Erythroblast (primary cell): ENCODE results near the gene TEKTIP1.

Experiments
- DNase-seq, 2 experiments: peaks; one replicate each; lab custom pipeline; 2025; lab: John Stamatoyannopoulos, UW
- GATA1 ChIP-seq: IDR thresholded peaks from 2 replicates; pipeline ENCODE4 v1.6.1; 2011; ENCODE audit warnings: low read depth, mild to moderate bottlenecking, control low read depth, low read length, moderate library complexity
- POLR2A ChIP-seq: IDR thresholded peaks from 2 replicates; pipeline ENCODE4 v1.6.1; 2011; ENCODE audit warnings: mild to moderate bottlenecking, low read length

The TEKTIP1 gene

DNA sequence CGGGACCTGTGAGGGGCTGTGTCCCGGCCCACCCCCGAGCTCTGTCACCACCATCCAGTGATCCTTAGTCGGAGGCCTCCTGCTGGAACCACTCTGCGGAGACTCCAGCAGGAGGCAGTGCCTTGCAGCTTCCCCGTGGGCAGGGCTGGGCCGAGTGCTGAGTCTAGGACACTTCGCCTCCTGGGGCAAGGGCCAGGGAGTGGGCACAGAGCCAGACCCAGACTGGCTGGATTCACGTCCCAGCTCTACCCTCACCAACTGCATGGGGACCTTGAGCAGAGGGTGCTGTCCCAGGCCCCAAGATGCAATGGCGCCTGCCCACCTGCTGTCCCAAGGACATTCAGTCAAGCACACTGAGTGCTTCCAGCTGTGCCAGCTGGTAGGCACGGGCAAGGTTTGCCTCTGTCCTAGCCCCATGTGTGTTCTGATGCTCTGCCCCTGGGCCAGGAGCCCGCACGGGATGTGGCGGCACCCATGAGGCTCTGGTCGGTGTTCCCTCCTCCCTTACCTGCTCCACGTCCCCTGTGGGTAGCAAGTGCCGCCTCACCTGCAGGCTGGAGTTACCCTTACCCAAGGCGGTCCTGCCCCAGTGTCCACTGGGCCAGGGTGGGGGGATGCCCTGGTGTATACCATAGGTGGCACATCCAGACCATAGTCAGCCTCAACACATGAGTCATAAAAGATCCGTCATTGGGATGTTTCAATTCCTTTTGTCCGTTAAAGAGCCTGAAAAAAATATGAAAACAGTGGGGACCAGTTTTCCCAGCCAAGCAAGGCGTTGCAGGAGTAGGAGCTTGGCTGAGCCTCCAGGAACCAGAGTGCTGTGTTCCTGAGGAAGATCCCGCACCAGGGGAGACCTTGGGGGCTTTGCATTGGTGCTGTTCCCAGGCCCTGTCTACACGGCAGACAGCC is 25.5 kb upstream of the TEKTIP1 start:
- TF ChIP-seq POLR2A (no peak), GATA1 (no peak)
- DNase-seq, result no peak

DNA sequence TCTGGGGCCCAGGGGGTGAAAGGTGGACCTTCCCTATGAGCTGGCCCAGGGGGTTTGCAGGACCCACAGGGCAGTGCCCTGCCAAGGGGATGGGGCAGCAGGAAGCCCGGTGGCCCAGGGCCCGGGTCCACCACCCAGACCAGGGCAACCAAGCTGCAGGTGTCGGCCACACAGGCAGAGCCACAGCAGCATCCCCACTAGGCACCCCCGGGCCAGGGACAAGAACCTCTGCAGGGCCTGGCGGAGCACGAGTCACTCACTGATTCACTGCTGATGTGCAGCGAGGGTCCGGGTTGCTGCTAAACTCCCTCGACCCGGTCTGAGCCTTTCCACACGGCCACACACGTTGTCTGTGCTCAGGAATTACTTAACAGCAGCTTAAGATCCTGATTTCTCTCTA is 24.0 kb upstream of the TEKTIP1 start:
- DNase-seq, result no peak

DNA sequence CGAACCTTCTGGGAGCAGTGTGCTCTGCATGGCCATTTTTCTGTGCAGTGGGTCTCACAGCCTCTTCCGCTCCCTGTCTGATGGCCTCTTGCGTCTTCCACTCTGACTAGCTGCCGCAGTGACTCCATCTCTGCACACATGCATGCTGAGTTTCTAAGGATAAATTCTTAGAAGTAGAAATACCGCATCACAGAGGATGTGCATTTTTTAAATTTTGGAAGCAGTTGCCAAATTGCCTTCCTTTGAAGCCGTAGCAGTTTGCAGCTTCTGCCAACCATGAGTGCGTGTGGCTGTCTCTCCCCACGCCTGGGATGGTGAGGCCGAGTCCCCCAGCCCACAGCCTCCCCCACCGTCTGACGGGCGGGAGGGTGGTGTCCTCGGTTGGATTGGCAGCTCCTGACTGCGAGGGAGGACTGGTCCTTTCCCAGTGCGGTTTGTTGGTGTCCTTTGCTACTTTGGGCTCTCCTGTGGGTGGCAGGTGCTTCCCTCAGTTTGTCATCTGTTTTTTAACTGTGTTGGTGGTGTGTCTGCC is 23.0 kb upstream of the TEKTIP1 start:
- no peak for DNase-seq

More for the DNA sequence above, 24.0 kb upstream of the TEKTIP1 start:
- TF ChIP-seq POLR2A, result no peak
- no peak for TF ChIP-seq GATA1

DNA sequence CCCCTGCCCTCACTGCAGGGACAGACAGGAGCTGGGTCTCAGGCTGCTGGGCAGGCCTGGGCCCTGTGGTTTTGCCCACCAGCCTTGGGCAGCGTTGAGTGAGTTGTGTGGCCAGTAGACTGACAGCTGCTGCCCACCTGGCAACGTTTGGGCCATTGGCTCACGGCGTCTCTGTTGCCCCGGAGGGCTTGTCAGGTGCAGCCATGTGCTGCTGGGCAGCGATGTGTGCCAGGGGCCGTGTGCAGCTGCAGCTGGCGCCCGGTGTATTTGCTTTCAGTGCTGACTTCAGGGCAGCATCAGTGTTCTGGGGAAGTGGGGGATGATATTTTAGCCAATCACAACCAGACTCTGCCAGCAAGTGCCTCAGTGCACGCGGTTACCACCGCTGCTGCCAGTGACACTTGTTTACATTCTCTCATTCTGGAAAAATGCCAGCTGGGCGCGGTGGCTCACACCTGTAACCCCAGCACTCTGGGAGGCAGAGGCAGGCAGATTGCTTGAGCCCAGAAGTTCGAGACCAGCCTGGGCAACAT is 22.2 kb upstream of the TEKTIP1 start:
- no peak for TF ChIP-seq POLR2A
- no peak for TF ChIP-seq GATA1
- DNase-seq, result no peak

More for the DNA sequence above, 23.0 kb upstream of the TEKTIP1 start:
- no peak for TF ChIP-seq GATA1

DNA sequence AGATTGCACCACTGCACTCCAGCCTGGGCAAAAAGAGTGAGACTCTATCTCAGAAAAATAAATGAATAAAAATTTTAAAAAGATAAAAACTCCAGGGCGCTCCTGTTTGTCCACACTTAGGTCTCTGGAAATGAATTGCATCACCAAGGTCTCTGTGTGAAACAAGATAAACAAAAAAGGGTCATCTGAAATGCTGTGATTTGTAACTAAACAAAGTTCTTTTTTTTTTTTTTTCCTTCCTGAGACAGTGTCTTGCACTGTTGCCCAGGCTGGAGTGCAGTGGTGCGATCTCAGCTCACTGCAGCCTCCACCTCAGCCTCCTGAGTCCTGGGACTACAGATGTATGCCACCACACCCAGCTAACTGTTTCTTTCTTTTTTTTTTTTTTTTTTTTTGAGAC is 21.3 kb upstream of the TEKTIP1 start:
- TF ChIP-seq GATA1 (no peak), POLR2A (no peak)

DNA sequence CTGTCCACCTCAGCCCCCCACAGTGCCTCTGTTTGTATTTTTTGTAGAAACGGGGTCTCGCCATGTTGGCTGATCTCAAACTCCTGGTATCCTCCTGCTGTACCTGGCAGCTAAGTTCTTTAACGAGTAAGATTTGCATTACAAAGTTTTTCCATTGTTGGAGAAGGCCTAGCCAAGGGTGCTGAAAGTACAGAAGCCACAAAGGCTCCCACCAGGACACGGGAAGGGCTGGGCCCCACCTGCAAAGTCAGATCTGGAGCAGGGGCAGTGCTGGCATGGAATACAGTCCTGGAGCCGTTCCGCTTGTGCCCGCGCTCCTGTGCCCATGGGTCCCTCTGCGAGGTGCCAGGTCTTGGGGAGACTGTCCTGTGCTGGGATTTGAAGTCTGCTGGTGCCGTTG is 20.7 kb upstream of the TEKTIP1 start:
- DNase-seq, result no peak
- TF ChIP-seq POLR2A (no peak), GATA1 (no peak)

More for the DNA sequence above, 21.3 kb upstream of the TEKTIP1 start:
- DNase-seq, result no peak

DNA sequence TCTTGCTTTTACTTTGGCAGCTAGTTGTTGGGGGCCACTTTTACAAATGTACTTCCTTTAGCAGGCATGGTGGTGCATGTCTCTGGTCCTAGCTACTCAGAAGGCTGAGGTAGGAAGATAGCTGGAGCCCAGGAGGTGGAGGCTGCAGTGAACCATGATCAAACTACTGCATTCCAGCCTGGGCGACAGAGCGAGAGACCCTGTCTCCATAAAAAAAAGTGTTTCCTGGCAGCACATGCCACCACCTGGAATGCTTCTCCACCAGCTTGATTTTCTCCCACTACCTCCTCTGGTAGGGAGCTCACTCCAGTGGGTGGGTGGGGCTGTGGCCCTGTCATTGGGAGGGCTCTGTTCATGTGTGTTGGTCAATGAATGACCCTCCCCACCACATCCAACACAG is 20.3 kb upstream of the TEKTIP1 start:
- no peak for TF ChIP-seq GATA1
- no peak for TF ChIP-seq POLR2A

DNA sequence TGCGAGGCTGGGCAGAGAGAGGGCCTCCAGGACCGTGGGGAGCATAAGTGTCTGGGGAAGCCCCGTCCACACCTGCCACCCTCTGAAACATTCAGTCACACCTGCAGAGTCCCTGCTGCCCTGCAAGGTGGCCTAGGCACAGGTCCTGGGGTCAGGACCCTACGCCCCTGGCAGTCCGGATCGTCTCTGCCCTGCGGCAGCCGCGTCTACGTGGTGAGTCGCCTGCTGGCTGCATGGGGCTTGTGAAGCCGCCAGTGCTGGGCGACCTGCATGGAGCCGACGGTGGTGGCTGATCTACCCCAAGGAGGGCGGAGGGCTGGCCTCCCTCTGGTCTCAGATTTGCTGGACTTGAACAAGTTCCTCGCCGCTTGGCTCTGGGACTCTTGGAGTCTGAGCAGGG is 19.8 kb upstream of the TEKTIP1 start:
- no peak for TF ChIP-seq GATA1
- TF ChIP-seq POLR2A, result no peak

More for the DNA sequence above, 20.3 kb upstream of the TEKTIP1 start:
- no peak for DNase-seq

DNA sequence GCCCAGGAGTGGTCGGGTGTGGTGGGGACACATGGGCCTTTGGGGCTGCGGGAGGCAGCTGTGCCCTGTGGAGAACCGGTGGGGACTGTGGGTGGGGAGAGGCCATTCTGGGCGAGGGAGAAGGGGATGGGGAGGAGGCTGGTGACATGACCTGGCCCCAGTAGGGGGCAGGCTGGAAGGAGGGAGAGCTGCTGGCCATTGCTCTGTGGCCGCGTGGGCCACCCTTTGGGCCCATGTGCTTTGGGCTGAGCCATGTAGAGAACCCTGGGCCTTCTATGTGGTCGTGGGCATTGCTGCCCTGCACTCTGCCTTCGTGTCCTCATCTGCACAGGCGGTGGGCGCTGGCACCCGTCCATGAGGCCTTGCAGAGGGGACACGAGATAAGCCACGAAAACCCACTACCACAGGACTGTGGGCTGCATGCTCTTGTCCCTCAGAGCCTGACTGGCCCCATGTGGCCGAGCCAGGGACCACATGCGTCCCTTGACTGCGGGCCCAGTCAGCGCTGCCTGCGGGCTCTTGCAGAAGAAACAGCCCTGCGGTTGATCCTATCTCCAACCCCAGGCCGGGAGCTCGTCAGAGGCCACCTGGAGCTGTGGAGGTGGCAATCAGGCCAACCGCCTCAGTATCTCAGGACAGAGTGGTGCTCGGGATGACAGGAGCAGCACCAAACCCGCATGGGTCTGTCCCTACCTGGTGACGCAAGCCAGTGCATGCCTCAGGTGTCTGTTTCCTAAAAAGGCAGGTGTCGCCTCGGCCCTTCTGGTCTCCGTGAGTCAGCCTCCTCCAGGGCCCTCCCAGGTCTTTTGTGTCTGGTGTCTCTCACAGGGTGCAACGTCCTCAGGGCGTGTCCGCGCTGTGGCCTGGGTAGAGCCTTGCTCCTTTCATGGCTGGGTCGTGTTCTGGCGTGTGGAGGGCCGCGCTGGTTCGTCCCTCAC is 18.5 kb upstream of the TEKTIP1 start:
- DNase-seq, result peak; percentile 44 to 47
- TF ChIP-seq POLR2A (no peak), GATA1 (no peak)

More for the DNA sequence above, 19.8 kb upstream of the TEKTIP1 start:
- DNase-seq, result no peak

DNA sequence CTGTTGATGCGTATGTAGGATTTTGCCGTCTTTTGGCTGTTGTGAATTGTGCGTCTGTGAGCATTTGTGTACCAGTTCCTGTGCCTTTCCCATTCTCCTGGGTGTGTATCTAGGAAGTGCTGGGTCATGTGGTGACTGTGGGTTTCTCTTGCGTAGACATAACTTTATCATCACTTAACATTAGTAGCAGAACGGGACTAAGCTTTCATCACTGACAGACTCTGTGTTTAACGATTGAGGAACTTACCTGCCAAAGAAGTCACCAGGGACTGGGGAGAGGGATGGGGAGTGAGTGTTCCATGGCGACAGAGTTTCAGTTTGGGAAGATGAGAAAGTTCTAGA is 17.9 kb upstream of the TEKTIP1 start:
- TF ChIP-seq GATA1 (no peak), POLR2A (no peak)

DNA sequence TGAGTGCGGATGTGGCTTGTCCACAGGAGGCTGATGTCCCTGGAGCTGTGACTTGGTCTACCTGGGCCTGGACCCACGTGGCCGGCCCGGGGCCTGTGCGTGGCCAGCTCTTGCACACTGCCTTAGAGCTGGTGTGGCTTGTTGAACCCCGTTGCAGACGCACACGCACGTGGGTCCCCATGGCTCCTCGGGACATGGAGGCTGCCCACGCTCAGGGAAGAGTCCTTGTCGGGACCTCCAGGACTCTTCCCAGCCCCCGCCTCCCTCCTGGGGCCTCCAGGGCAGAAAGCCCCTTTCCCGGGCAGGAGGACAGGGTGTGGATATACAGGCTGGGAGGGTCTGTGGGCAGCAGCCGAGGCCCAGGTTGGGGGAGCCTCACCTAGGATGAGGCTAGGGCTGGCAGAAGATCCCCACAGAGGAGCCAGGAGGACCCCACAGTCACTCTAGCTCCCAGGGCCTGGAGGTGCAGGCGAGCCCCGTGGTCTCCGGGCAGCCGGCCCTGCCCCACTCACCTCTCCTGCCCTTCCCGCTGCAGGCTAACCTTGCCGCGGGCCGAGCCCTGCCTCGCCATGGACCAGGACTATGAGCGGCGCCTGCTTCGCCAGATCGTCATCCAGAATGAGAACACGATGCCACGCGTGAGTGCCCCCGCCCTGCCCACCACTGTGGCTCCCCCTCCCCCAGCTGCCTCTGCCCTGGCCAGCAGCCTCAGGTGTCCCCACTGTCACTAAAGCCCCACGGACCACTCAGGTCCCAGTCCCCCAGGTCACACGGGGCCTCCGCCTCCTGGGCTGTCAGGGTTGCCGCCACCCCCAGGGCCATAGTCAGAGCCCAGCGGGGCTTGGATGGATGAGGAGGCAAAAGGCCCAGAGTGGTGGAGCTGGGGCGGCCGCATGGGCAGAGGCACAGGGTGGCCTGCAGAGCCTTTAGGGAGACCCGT is 16.3 kb upstream of the TEKTIP1 start:
- no peak for DNase-seq
- no peak for TF ChIP-seq POLR2A
- TF ChIP-seq GATA1, result no peak

More for the DNA sequence above, 17.9 kb upstream of the TEKTIP1 start:
- peak in 1 of 2 experiments; percentile 65 for DNase-seq

DNA sequence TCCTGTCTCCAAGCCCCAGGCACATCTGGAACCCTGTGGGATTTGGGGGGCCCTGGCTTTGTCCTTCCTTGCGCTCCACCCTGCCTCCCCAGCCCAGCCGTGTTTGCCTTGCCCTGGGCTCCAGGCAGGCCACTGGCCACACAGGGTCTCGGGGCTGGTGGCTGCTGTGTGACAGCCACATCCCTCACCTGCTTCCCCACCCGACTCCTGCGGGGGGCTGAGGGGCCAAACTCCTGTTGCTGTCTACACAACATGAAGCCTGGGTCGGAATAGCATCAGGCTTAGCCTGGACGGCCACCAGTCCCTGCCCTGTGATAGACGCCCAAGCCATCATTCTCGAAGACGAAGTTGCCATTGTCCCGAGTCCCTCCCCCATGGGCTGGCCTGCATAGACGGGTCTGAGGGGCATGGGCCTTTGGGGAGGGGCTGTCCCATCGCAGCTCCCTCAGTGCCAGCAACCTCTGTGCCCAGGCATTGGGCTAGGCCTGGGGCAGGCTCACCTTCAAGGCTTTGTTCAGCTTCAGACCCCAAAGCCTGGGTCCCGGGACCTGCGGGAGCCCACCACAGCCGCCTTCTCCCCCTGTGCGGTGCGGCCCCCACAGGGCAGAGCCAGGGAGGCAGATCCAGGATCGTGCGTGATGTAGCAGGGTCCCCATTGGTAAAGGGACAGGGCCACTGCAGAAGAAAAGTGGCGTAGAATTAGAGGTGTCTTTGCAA is 15.5 kb upstream of the TEKTIP1 start:
- TF ChIP-seq POLR2A (no peak), GATA1 (no peak)
- no peak for DNase-seq
